IPS-NIHi7 (cell line): ENCODE results near the gene ERMN.

Source experiments
- DNase-seq: peaks from one replicate; pipeline ENCODE4 v3.0.0; 2012; ENCODE audit warnings: mixed read lengths; ENCODE audit errors: extremely low spot score

ERMN gene

GRCh38 chr2:157329524-157329923 lies 3.9 kb upstream of the ERMN start:
- no peak for DNase-seq

- DNase-seq, result peak; percentile 93
Observed at GRCh38 chr2:157327621-157328500, 2.2 kb upstream of the ERMN start.

GRCh38 chr2:157327200-157327599 lies 1.6 kb upstream of the ERMN start:
- no peak for DNase-seq

- no peak for DNase-seq
Observed at GRCh38 chr2:157326698-157327097, 1.1 kb upstream of the ERMN start.

- DNase-seq, result no peak
Observed at GRCh38 chr2:157324331-157324843, 1.2 kb downstream of the ERMN start.

GRCh38 chr2:157322432-157322831 lies 3.2 kb downstream of the ERMN start:
- DNase-seq, result no peak

- no peak for DNase-seq
Observed at GRCh38 chr2:157321466-157321865, 4.2 kb downstream of the ERMN start.

GRCh38 chr2:157320409-157320808 lies 5.2 kb downstream of the ERMN start:
- DNase-seq, result no peak

- DNase-seq, result no peak
Observed at GRCh38 chr2:157319795-157320194, 5.8 kb downstream of the ERMN start.

GRCh38 chr2:157318884-157319283 lies 6.7 kb downstream of the ERMN start:
- DNase-seq, result no peak

GRCh38 chr2:157315901-157316300 lies 9.7 kb downstream of the ERMN start:
- no peak for DNase-seq

GRCh38 chr2:157312866-157313486 lies 12.6 kb downstream of the ERMN start:
- no peak for DNase-seq

GRCh38 chr2:157311706-157312105 lies 13.9 kb downstream of the ERMN start:
- no peak for DNase-seq

- DNase-seq, result no peak
Observed at GRCh38 chr2:157309878-157310277, 15.7 kb downstream of the ERMN start.

GRCh38 chr2:157307021-157307420 lies 18.6 kb downstream of the ERMN start:
- no peak for DNase-seq

GRCh38 chr2:157305723-157306110 lies 19.9 kb downstream of the ERMN start:
- DNase-seq, result no peak

- DNase-seq, result no peak
Observed at GRCh38 chr2:157304811-157305722, 20.6 kb downstream of the ERMN start.

GRCh38 chr2:157303612-157304011 lies 22.0 kb downstream of the ERMN start:
- DNase-seq, result no peak

GRCh38 chr2:157302492-157303099 lies 23.0 kb downstream of the ERMN start:
- DNase-seq, result peak; percentile 61

GRCh38 chr2:157301307-157301706 lies 24.3 kb downstream of the ERMN start:
- DNase-seq, result no peak

GRCh38 chr2:157296958-157297357 lies 28.7 kb downstream of the ERMN start:
- DNase-seq, result no peak

- DNase-seq, result no peak
Observed at GRCh38 chr2:157296490-157296889, 29.1 kb downstream of the ERMN start.
